Iris pigment epithelial cell (primary cell): Measurements from ENCODE around the gene USP15.

ENCODE experiments used
- DNase-seq: peaks from one replicate; pipeline ENCODE4 v3.0.0-alpha.2; 2011; ENCODE audit warnings: low read depth

USP15 gene

GRCh38 chr12:62282057-62282774, 22.0 kb downstream of the USP15 start:
- no peak for DNase-seq

GRCh38 chr12:62284749-62285148, 24.5 kb downstream of the USP15 start:
- DNase-seq, result no peak

- no peak for DNase-seq
Observed at GRCh38 chr12:62285284-62285683, 25.1 kb downstream of the USP15 start.

GRCh38 chr12:62288328-62288727, 28.1 kb downstream of the USP15 start:
- DNase-seq, result no peak

DNA sequence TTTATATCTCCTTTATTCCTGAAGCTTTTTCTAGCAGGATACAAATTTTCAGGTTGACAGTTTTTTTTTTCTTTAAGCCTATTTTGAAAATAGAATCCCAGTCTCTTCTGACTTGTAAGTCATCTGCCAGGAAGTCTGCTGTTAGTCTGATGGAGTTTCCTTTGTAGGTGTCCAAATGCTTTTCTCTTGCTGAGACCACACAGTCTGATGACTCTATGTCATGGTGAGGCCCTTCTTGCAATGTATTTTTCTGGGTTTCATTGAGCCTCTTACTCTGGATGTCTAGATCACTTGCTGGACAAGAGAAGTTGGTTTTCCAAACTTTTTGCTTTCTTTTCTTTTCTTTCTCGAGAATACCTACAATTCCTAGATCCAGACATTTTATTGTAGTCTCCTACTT, 30.6 kb downstream of the USP15 start:
- no peak for DNase-seq

DNA sequence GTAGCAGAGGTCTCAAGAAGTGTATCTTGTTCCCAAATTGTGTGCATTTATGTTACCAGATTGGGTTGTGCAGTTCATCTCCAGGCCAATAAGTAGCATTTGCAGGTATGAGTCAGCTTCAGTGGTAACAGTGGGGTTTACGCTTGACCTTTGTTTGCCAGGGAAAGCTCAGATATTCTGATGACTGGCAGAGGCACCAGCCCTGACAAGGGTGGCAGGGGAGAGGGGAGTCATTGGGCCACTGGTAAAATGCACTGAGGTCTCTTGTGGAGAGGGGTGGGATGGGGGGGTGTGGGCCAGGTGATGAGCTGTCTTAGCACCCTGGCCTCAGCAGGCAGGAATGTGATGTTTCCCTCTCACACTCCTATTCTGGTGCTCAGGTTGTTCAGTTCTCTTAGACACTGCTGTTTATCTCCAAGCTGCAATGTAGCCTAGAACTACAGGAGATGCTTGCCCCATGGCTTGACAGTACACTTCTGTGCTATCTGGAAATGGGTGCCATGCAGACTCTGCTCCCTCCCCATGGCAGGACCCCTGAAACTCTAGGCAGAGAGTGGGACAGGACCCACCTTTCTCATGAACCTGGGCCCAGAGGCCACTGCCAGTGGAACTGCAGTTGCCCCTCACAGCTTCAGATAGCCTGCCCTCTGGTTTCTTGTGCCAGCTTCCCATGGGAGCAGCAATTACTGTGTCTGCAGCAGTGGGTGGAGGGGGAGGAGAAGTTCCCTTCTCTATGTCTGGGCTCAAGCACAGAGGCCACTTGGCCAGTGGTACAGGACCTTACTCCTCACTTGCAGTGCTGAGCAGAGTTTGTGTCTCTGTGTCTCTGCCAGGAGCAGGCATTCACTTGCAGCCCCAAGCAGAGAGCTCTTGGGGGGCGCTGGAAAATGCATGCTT, 31.9 kb downstream of the USP15 start:
- DNase-seq, result peak; percentile 70

GRCh38 chr12:62292761-62293344, 32.6 kb downstream of the USP15 start:
- no peak for DNase-seq

- DNase-seq, result no peak
Observed at GRCh38 chr12:62294378-62294777, 34.2 kb downstream of the USP15 start.

- no peak for DNase-seq
Observed at GRCh38 chr12:62296001-62296400, 35.8 kb downstream of the USP15 start.

- no peak for DNase-seq
Observed at GRCh38 chr12:62297321-62297720, 37.1 kb downstream of the USP15 start.

DNA sequence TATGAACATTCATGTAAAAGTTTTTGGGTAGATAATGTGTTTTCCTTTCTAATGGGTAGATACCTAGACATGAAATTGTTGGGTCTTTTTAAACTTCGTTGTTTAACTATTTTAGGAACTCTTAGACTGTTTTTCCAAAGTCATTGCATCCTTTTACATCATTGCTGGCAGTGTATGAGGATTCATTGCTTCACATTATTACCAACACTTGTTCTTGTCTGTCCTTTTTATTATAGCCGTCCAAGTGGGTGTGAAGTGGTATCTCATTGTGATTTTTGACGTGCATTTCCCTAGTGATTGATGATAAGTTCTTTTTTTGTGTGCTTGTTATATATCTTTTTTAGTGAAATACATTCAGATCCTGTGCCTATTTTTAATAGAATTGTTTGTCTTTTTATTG, 39.4 kb downstream of the USP15 start:
- no peak for DNase-seq

DNA sequence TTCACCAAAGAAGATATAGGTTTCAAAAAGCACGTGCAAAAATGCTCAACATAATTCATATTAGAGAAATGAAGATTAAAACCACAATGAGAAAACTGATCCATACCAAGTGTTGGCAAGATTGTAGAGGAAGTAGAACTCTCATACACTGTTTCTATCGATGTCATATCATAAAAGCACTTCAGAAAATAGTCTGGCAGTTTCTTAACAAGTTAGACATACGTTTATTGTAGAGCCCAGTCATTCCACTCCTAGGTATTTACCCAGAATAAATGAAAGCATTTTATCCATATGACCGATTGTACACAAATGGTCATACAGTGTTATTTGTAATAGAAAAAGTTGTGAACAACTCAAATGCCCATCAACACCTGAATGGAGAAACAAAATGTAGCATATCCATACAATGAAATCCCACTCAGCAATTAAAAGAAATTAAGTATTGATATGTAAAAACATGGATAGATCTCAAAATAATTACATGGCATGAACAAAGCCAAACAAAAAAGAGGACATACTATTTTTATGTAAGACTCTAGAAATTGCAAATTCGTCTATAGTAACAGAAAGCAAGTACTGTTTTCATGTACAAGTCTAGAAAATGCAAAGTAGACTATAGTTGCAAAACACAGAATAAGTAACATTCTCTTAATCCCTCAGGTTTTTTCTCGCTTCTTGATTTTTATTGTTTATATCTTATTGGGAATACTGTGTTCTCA, 41.0 kb downstream of the USP15 start:
- no peak for DNase-seq

DNA sequence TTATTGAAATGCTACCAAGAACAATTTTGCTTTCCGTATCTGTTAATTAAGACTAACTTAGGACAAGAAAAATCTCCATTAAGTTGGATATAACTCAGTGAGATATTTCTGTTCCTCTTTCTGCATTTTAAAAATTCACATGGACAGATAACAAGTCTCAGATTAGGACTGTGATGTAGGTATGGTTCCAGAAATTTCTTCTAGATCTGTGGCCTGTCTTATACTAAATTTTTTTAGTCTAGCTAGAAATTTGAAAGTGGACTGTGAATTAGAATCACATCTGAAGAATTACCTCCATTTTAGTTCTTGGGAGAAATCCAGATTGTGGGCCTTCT, 41.6 kb downstream of the USP15 start:
- DNase-seq, result no peak

GRCh38 chr12:62304560-62304959, 44.4 kb downstream of the USP15 start:
- no peak for DNase-seq

DNA sequence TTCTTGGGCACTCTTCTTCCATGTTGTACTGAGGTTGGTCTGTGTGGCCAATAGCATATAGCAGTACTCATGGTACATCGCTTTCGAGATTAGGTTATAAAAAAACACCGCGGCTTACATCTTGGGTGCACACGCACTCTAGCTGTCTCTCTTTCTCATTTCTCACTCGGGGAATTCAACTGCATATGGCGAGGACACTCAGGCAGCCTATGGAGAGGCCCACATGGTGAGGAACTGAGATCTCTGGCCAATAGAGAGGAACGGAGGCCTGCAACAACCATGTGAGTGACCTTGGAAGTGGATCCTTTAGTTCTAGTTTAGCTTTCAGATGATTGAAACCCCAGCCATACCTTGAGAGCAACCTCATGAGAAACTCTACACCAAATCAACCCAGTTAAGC, 45.6 kb downstream of the USP15 start:
- DNase-seq, result no peak

GRCh38 chr12:62306569-62307530, 46.6 kb downstream of the USP15 start:
- DNase-seq, result no peak

DNA sequence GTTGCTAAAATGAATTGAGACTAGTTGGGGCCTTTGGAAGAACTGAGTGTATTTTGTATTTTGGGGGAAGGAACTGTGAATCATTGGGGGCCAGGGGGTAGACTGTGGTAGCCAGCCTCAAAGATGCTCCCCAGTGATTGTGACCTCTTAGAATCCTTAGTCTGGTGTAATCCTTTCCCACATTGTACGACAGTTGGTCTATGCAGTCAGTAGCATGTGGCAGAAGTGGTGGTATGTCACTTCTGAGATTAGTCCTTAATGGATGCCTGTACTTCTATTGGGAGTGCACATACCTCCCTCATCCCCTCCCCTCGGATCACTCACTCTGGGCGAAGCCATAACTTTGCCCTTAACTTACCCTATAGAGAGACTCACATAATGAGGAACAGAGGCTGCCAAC, 48.0 kb downstream of the USP15 start:
- no peak for DNase-seq

DNA sequence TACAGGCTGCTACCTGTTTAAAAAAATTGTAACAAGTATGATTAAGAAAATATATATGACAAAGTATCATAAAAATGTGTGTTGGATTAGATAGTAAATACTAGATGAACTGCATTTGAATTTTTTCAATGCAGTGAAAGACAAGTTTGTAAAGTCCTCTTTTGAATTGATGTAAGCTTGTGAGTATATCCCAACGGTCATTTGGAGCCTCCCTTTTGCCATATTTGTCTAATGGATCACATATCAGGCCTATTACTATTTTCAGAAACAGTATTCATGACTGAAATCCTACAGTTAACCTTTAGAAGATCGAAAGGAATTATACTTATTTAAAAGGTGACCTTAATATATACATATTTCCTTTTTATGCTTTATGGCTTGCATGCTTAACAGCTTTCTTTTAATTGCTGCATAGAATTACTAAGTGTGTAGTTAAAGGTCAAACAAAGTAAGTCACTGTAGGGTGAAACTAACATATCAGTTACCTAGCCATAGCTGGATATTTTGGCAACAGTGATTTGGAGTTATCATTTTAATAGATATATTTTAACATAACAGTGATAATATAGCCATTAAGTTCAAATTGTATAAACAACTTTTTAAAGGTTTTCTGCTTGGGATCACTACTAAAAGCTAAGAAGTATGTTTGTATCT, 53.6 kb downstream of the USP15 start:
- no peak for DNase-seq

DNA sequence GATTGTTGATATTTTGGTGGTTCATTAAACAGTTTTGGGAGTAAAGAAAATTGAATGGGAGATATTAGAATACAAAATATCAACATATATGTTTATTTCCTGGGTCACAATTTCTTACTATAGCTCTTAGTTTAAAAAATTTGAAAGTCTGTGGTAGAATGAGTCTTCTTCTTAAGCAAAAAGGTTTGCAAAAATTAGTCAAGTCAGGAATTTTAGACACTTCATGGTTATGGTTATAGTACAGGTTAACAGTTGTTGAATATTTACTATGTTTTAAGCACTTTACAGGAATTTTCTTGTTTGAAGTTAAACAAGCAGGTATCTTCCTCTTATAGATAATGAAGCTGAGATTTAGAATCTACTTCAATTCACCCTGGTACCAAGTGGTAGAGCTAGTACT, 56.8 kb downstream of the USP15 start:
- no peak for DNase-seq

GRCh38 chr12:62319058-62319457, 58.9 kb downstream of the USP15 start:
- no peak for DNase-seq

GRCh38 chr12:62320054-62320453, 59.9 kb downstream of the USP15 start:
- DNase-seq, result no peak
